Endothelial cell of umbilical vein (primary cell): Measurements from ENCODE around the gene LONRF2. TPM values are rescaled to one million over a fixed set of nuclear protein-coding genes. Genes with fewer than 3 reads are reported as not detected.

ENCODE experiments used
- BruUV-seq: library from RNA; stranded (reverse); fragments of 400-500 nt; replicated peaks from 2 replicates; lab custom pipeline; 2021; lab: Mats Ljungman, UMichigan
- CTCF ChIA-PET: fragments of 300-600, 350-600 bp; sonication (Branson Sonifier 250); formaldehyde crosslinking; loops from one replicate; lab custom pipeline; 2021; ENCODE audit warnings: antibody characterized with exemption, inconsistent platforms; lab: Charles Lee
- POLR2A ChIA-PET: fragments of 300-600, 350-600 bp; sonication (Branson Sonifier 250); formaldehyde crosslinking; loops from one replicate; lab custom pipeline; 2021; ENCODE audit warnings: antibody characterized with exemption, inconsistent platforms; lab: Charles Lee
- DNase-seq: peaks from one replicate; pipeline ENCODE4 v3.0.0-alpha.2; 2011; ENCODE audit warnings: low read depth, low spot score
- FAIRE-seq: peaks from 2 replicates; lab custom pipeline; 2011; peaks lifted over from hg19 to GRCh38; lab: Jason Lieb, UNC
- H2AFZ ChIP-seq: 2 replicates; pipeline ENCODE4 v1.6.0; 2012; ENCODE audit warnings: low read depth, low read length, control low read depth, inconsistent platforms
- H3K27ac ChIP-seq: 2 replicates; pipeline ENCODE4 v1.5.1; 2011; ENCODE audit warnings: low read depth, mild to moderate bottlenecking, control low read depth, low read length, moderate library complexity; ENCODE audit not compliant: insufficient read depth
- H3K27me3 ChIP-seq, 2 experiments: 2 replicates each; pipeline versions ENCODE4 v1.6.0 to v1.6.1; 2011; ENCODE audit warnings: low read length in 2 of 2, mixed read lengths in 1 of 2; ENCODE audit not compliant: control insufficient read depth in 2 of 2, insufficient read depth in 2 of 2
- H3K36me3 ChIP-seq, 2 experiments: 2 replicates in 1 of 2; 3 replicates in 1 of 2; pipeline ENCODE4 v1.5.1; 2011; ENCODE audit warnings: low read length in 2 of 2, mild to moderate bottlenecking in 1 of 2, moderate library complexity in 1 of 2; ENCODE audit not compliant: control insufficient read depth in 2 of 2, insufficient read depth in 2 of 2; ENCODE audit errors: extremely low read depth in 1 of 2
- H3K4me1 ChIP-seq: 3 replicates; pipeline ENCODE4 v1.5.1; 2011; ENCODE audit warnings: mild to moderate bottlenecking, low read length; ENCODE audit not compliant: control insufficient read depth, insufficient read depth; ENCODE audit errors: extremely low read depth
- H3K4me2 ChIP-seq: 2 replicates; pipeline ENCODE4 v1.6.1; 2011; ENCODE audit warnings: low read length, control low read depth, mixed read lengths; ENCODE audit not compliant: insufficient read depth
- H3K4me3 ChIP-seq, 3 experiments: fragments of 200-600 bp in 1 of 3; sonication (generic), shearing (Covaris generic) in 1 of 3; replicated peaks in 1 of 3; 2 replicates each; pipeline ENCODE4 v1.5.1; 2011 to 2016; ENCODE audit warnings: control low read depth in 3 of 3, low read length in 3 of 3, mild to moderate bottlenecking in 2 of 3, inconsistent platforms in 1 of 3, low read depth in 1 of 3, moderate library complexity in 1 of 3; ENCODE audit not compliant: insufficient read depth in 1 of 3
- H3K79me2 ChIP-seq: 2 replicates; pipeline ENCODE4 v1.6.0; 2012; ENCODE audit warnings: low read length, inconsistent platforms; ENCODE audit not compliant: control insufficient read depth, insufficient read depth
- H3K9ac ChIP-seq: replicated peaks from 2 replicates; pipeline ENCODE3; 2011; ENCODE audit warnings: low read length, control low read depth; ENCODE audit not compliant: insufficient read depth; ENCODE audit errors: extremely low read depth
- H3K9me1 ChIP-seq: replicated peaks from 3 replicates; pipeline ENCODE4 v1.6.0; 2011; ENCODE audit warnings: mild to moderate bottlenecking, low read length; ENCODE audit not compliant: control insufficient read depth, insufficient read depth; ENCODE audit errors: extremely low read depth
- H3K9me3 ChIP-seq: replicated peaks from 2 replicates; pipeline ENCODE4 v1.5.1; 2012; ENCODE audit warnings: low read length, inconsistent platforms; ENCODE audit not compliant: control insufficient read depth, insufficient read depth
- H4K20me1 ChIP-seq: replicated peaks from 2 replicates; pipeline ENCODE3; 2011; ENCODE audit warnings: mild to moderate bottlenecking, low read length; ENCODE audit not compliant: control insufficient read depth, insufficient read depth; ENCODE audit errors: extremely low read depth
- EZH2 ChIP-seq: IDR thresholded peaks from 2 replicates; pipeline ENCODE4 v1.6.1; 2012; ENCODE audit warnings: borderline replicate concordance, low read depth, mild to moderate bottlenecking, moderate library complexity, low read length, inconsistent platforms; ENCODE audit not compliant: severe bottlenecking
- FOS ChIP-seq: IDR thresholded peaks from 2 replicates; pipeline ENCODE4 v1.6.1; 2011; ENCODE audit warnings: mild to moderate bottlenecking, low read length, moderate library complexity, borderline replicate concordance; ENCODE audit not compliant: insufficient read depth
- GATA2 ChIP-seq: IDR thresholded peaks from 2 replicates; pipeline ENCODE4 v1.7.0; 2011; ENCODE audit warnings: low read depth, mild to moderate bottlenecking, moderate library complexity, mixed read lengths, low read length; ENCODE audit not compliant: insufficient read length, insufficient read depth
- JUN ChIP-seq: IDR thresholded peaks from 2 replicates; pipeline ENCODE4 v1.6.1; 2011; ENCODE audit warnings: borderline replicate concordance, low read depth; ENCODE audit not compliant: insufficient read length, insufficient read depth
- MYC ChIP-seq: IDR thresholded peaks from one replicate; pipeline ENCODE4 v1.6.1; 2011; ENCODE audit warnings: mild to moderate bottlenecking, low read depth, low read length
- POLR2A ChIP-seq: IDR thresholded peaks from 2 replicates; pipeline ENCODE4 v1.6.1; 2012; ENCODE audit warnings: low read depth, mild to moderate bottlenecking, control low read depth, low read length
- POLR2AphosphoS5 ChIP-seq: IDR thresholded peaks from 2 replicates; pipeline ENCODE4 v1.6.1; 2012; ENCODE audit warnings: low read depth, mild to moderate bottlenecking, control low read depth, low read length, moderate library complexity; ENCODE audit not compliant: insufficient read depth
- dilution Hi-C: fragments of 300-500 bp; cut with MboI; formaldehyde crosslinking; loops from one replicate; pipeline ENCODE4 v1.15.0; 2019; ENCODE audit warnings: low sequenced_read_pairs; ENCODE audit not compliant: extremely low pct_ligation_motif_present
- intact Hi-C: fragments of 100-400 bp; cut with micrococcal nuclease; formaldehyde crosslinking; loops from one replicate; pipeline ENCODE4 v1.10.0; 2022
- polyA plus RNA-seq, 4 experiments: library from polyadenylated mRNA; depleted of rRNA in 3 of 4; stranded (reverse) in 3 of 4; unstranded in 1 of 4; fragments of >200 nt; gene quantifications; 2 replicates each; pipeline versions ENCODE4 v1.2.1 to v1.2.3, GENCODE V29; 2011 to 2012; ENCODE audit warnings: missing spikeins in 1 of 4
- total RNA-seq: library from RNA; stranded (reverse); gene quantifications from 2 replicates; pipeline ENCODE4 v1.2.3, GENCODE V29; 2021
- TF ChIP-seq, protein P1 (sequence below), 2 donors: IDR thresholded peaks; 1 replicate in 1 of 2; 2 replicates in 1 of 2; pipeline ENCODE4 v1.5.1; 2011; ENCODE audit warnings: low read length in 2 of 2, mild to moderate bottlenecking in 2 of 2, moderate library complexity in 2 of 2, control low read depth in 1 of 2, inconsistent platforms in 1 of 2, low read depth in 1 of 2; ENCODE audit not compliant: insufficient read depth in 1 of 2; ENCODE audit errors: extremely low read depth in 1 of 2
- TF ChIP-seq, protein P2 (sequence below): IDR thresholded peaks from 2 replicates; pipeline ENCODE4 v1.6.1; 2011; ENCODE audit not compliant: insufficient read depth, insufficient read length

Gene LONRF2
- total and polyA plus RNA-seq, 2 donors (not counting 3 experiments of a cell fraction or from before 2014, with no cell fraction given): 0.03 TPM; not detected in 1

DNA sequence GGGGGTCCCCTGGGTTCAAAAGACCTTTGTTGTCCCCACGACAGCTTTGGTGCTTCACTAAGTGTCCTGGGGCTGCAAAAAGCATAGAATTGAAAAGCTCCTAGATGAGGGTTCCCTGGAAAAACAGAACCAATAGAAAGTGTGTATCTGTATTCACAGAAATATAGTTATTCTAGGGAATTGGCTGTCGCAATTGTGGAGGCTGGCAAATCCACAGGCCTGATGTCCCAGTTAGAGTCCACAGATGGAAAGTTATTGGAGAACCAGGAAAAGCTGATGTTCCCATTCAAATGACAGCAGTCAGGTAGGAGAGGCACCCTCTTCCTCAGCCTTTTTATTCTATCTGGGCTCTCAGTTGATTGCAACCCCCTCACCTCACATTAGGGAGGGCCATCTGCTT is 65.5 kb downstream of the LONRF2 start:
- dilution Hi-C loops: no loop called here
- Histone ChIP-seq H3K4me1 (no peaks in the 10 kb centered on the region), H3K9me3 (no peaks in the 10 kb centered on the region), H3K4me2 (no peak overlapping the region), H3K27ac (no peak overlapping the region), H3K4me3 (no peak overlapping the region), H3K9me1 (no peaks in the 10 kb centered on the region), H3K36me3 (no peaks in the 10 kb centered on the region), H2AFZ (no peak overlapping the region), H3K79me2 (no peaks in the 10 kb centered on the region), H3K9ac (no peak overlapping the region), H3K27me3 (no peaks in the 10 kb centered on the region), H4K20me1 (no peaks in the 10 kb centered on the region)
- intact Hi-C loops: no loop called here
- no peak for DNase-seq
- POLR2A ChIA-PET: no interaction called here
- FAIRE-seq: no peak
- TF ChIP-seq, protein P1, sequence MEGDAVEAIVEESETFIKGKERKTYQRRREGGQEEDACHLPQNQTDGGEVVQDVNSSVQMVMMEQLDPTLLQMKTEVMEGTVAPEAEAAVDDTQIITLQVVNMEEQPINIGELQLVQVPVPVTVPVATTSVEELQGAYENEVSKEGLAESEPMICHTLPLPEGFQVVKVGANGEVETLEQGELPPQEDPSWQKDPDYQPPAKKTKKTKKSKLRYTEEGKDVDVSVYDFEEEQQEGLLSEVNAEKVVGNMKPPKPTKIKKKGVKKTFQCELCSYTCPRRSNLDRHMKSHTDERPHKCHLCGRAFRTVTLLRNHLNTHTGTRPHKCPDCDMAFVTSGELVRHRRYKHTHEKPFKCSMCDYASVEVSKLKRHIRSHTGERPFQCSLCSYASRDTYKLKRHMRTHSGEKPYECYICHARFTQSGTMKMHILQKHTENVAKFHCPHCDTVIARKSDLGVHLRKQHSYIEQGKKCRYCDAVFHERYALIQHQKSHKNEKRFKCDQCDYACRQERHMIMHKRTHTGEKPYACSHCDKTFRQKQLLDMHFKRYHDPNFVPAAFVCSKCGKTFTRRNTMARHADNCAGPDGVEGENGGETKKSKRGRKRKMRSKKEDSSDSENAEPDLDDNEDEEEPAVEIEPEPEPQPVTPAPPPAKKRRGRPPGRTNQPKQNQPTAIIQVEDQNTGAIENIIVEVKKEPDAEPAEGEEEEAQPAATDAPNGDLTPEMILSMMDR (IDR thresholded peaks at IDR 0.05; ENCODE audit: extremely low read depth in 1 of 2, insufficient read depth in 1 of 2, low read depth in 1 of 2, low read length in 2 of 2): no peak
- TF ChIP-seq POLR2A (no peak), JUN (no peak), EZH2 (no peak)
- TF ChIP-seq, protein P2, sequence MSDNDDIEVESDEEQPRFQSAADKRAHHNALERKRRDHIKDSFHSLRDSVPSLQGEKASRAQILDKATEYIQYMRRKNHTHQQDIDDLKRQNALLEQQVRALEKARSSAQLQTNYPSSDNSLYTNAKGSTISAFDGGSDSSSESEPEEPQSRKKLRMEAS: no peak
- CTCF ChIA-PET: interaction anchor here (0.7 to 11.6 kb wide), 3 partner anchors 124 to 698 kb away, joined by 3 to 724 read pairs (median 7); no protein-coding TSS in a partner anchor
- BruUV-seq: no TSS peak

DNA sequence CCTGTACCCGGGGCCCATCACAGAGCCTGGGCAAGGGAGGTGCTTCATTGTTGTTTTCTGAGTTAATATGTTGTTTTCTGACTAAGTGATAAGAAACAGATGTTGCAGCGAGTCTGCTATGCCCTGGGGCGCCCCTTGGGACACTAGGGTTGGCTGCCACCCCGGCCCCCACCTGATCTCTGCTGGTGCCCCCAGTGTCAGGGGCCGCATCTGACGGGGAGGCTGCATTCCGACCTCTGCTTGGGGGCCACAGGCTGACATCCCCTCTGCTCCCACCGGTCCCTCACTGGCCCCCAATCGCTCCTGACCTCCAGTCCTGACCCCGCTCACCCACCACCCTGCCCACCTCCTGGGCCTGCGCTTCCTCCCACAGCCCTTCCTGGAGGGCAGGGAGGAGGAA is 65.9 kb downstream of the LONRF2 start:
- FAIRE-seq: no peak
- H3K9me1 ChIP-seq: no peaks in the 10 kb centered on the region
- ChIA-PET CTCF (interaction anchor here (0.7 to 11.6 kb wide), 2 partner anchors 124 to 697 kb away, joined by 3 to 724 read pairs; no protein-coding TSS in a partner anchor), POLR2A (no interaction called here)
- no TSS peak for BruUV-seq
- intact Hi-C loops (no loop called here), dilution Hi-C loops (no loop called here)
- H3K27ac ChIP-seq: no peak overlapping the region
- H3K9me3 ChIP-seq: no peaks in the 10 kb centered on the region
- H3K4me3 ChIP-seq: no peak overlapping the region
- H3K36me3 ChIP-seq: no peaks in the 10 kb centered on the region
- no peak for DNase-seq
- H3K27me3 ChIP-seq: no peaks in the 10 kb centered on the region
- no peaks in the 10 kb centered on the region for H3K4me1 ChIP-seq
- no peak overlapping the region for H2AFZ ChIP-seq
- no peak overlapping the region for H3K4me2 ChIP-seq
- no peak overlapping the region for H3K9ac ChIP-seq
- H4K20me1 ChIP-seq: no peaks in the 10 kb centered on the region
- no peaks in the 10 kb centered on the region for H3K79me2 ChIP-seq
- TF ChIP-seq EZH2 (no peak), POLR2A (no peak), MYC (no peak), GATA2 (no peak), JUN (no peak), FOS (no peak), POLR2AphosphoS5 (no peak)
- TF ChIP-seq, protein P1 (IDR thresholded peaks at IDR 0.05; ENCODE audit: extremely low read depth in 1 of 2, insufficient read depth in 1 of 2, low read depth in 1 of 2, low read length in 2 of 2): no peak
- TF ChIP-seq, protein P2: no peak
